Neural progenitor cell (in vitro differentiated cells): ENCODE measurements around the gene GCA.

Source experiments
- CTCF ChIP-seq: fragments of 200-600 bp; sonication (generic); IDR thresholded peaks from 2 replicates; pipeline ENCODE4 v1.5.1; 2017; ENCODE audit warnings: antibody characterized with exemption, mild to moderate bottlenecking
- EZH2 ChIP-seq: fragments of 200-600 bp; sonication (generic); IDR thresholded peaks from 2 replicates; pipeline ENCODE4 v1.6.1; 2017; ENCODE audit warnings: antibody characterized with exemption, mild to moderate bottlenecking, moderate library complexity
- EZH2phosphoT487 ChIP-seq: fragments of 200-600 bp; sonication (generic); IDR thresholded peaks from 2 replicates; pipeline ENCODE4 v1.6.1; 2017; ENCODE audit warnings: antibody characterized with exemption

GRCh38 chr2:162301877-162302276 is 42.1 kb upstream of the GCA start:
- TF ChIP-seq CTCF = no peak
- no peak for TF ChIP-seq EZH2
- TF ChIP-seq EZH2phosphoT487 = no peak
